AG08396 (cell line): ENCODE results near the gene MIDN.
"Not testable (repeated sequence)": the region's sequence is repeated elsewhere in the genome, so short reads cannot be mapped to it uniquely, and the experiment has no call there.

Source experiments
- DNase-seq: peaks from one replicate; pipeline ENCODE4 v3.0.0; 2012; ENCODE audit warnings: low spot score, mixed read lengths

Gene MIDN

DNA sequence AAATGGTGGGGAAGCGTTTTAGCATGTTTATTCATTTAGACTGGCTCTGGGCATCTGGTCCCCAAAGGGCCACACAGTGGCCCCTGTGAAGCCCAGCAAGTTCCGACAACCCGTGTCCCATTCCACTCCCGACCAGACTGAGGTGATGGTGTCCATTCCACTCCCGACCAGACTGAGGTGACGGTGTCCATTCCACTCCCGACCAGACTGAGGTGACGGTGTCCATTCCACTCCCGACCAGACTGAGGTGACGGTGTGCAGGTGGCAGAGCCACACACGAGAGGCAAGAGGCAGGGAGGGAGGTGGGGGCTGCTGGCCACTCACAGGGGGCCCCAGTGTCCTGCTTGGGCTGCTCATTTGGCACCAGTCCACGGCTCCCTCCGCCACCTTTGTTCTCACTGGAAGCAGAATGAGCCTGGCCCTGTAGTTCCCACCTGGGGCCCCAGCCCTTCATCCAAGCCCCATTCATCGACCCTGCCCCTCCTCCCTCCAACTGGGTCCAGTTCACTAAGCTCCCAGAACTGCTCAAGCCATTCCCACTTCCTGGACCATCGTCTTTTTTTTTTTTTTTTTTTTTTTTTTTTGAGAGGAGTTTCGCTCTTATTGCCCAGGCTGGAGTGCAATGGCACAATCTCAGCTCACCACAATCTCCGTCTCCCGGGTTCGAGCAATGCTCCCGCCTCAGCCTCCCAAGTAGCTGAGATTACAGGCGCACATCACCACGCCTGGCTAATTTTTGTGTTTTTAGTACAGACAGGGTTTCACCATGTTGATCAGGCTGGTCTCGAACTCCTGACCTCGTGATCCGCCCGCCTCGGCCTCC, 1.9 kb upstream of the MIDN start:
- DNase-seq, result not testable (repeated sequence)

DNA sequence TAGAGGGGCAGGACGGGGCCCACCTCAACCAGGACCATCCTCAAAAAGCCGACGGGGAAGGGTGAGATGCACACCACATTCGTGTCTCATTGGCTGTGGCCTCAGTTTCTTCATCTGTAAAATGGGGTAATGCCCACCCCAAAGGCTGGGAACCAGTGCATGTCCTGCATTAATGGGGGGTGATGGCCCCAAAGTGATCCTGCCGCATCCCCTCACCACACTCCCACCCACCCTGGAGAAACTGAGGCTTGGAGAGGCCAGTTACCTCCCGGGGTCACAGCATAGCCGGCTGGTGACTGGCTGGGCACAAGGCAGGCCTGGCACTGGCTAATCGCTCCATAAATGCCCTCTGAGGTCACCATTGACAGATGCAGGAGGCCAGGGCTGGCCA, 640 bp upstream of the MIDN start:
- no peak for DNase-seq

DNA sequence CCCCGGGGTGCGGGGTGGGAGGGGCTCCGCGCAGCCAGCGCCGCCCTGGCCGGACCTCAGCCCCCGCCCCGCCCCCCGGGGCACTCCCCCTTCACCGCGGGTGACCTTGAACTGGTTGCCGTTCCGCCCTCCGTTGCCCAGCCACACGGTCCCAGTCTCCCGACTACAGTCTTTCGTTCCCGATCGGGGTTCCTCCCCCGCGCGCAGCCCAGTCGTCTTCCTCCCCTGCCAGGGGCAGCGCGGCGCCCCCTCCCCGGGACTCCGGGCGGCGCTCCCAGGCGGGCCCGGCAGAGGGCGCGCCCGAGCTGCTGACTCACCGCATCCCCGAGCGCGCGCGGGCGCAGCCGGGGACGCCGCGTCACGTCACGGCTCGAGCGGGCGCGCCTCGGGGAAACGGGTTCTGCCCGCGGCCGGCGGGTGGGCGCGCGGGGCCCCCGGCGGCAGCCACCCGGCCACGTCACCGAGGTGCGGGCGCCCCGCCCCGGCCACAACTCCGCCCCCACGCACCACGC, 459 bp downstream of the MIDN start:
- peak; percentile 82 for DNase-seq

DNA sequence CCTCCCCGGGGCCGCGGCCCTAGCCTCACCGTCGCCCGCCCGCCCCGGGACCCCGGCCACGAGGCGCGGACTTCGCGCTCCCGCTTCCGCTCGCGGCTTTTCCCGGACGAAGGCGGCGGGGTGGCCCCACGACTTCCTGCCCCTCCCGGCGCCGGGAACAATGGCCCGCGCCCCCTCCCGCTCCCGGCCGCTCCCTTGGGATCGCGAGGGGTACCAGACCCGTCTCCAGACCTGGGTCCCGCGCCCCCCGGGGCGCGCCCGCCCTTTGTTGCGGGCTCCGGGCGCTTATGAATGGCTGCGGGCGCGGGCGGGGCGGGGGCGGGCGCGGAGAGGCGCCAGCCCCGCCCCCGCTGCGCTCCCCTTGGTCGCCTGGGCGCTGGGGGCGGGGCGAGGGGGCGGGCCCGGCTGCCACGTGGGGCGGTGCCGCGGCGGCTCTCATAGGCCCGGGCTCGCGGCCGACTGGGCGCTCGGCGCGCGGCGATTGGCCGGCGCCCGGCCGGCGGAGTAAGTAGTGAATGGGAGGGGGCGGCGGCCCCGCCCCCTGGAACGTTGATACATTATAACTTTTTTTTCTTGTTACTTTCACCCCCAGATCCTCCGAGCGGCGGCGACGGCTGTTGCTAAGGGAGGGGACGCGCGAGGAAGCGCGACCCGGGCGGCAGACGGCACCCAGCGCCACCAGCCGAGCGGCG, 1.1 kb downstream of the MIDN start:
- peak; percentile 95 for DNase-seq

DNA sequence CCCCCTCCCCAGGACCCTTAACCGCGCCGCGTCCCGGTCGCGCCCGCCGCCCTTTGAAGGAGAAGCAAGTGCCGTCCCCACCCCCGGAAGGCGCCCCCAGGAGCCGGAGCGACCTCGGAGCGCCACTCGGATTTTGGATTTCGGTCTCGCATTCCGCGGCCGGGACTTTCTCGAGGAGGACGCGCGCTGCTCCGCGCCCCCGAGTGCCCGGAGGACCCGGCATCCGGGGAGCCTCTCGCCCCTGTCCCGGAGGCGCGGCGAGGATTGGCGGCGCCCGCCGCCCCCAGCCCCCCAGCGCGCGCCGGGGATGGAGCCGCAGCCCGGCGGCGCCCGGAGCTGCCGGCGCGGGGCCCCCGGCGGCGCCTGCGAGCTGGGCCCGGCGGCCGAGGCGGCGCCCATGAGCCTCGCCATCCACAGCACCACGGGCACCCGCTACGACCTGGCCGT, 1.6 kb downstream of the MIDN start:
- DNase-seq, result no peak

DNA sequence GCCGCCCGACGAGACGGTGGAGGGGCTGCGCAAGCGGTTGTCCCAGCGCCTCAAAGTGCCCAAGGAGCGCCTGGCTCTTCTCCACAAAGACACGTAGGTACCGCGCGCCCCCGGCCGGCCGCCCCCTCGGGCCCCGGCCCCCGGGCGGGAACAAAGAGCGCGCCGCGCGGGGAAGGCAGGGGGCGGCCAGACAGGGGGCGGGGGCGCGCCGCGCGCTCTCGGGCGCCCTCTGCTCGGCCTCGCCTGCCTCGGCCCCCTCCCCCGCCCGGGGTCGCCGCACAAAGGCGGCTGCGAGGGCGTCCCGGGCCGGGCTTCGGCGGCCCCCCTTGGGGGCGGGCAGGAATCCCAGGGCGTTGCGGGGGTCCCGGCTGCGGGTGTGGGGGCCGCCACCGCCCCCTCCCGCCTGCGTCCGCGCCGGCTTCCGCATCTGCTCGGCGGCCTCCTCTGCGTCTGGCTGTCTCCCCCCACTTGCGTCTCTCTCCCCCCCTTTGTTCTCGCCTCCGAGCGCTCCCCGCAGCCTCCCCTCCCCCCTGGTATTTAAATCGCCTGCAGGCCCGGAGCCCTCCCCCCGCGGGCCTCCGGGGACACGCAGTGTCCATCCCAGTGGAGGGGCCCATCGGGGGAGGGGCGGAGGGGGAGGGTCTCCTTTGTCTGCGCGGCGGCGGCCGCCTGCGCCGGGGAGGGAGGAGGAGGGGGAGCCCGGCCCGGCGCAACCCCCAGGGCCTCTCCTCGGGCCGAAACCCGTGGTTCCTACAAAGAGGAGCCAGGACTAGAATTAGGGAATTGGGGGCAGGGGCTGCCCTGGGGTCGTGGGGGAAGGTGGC, 2.3 kb downstream of the MIDN start:
- DNase-seq, result no peak

DNA sequence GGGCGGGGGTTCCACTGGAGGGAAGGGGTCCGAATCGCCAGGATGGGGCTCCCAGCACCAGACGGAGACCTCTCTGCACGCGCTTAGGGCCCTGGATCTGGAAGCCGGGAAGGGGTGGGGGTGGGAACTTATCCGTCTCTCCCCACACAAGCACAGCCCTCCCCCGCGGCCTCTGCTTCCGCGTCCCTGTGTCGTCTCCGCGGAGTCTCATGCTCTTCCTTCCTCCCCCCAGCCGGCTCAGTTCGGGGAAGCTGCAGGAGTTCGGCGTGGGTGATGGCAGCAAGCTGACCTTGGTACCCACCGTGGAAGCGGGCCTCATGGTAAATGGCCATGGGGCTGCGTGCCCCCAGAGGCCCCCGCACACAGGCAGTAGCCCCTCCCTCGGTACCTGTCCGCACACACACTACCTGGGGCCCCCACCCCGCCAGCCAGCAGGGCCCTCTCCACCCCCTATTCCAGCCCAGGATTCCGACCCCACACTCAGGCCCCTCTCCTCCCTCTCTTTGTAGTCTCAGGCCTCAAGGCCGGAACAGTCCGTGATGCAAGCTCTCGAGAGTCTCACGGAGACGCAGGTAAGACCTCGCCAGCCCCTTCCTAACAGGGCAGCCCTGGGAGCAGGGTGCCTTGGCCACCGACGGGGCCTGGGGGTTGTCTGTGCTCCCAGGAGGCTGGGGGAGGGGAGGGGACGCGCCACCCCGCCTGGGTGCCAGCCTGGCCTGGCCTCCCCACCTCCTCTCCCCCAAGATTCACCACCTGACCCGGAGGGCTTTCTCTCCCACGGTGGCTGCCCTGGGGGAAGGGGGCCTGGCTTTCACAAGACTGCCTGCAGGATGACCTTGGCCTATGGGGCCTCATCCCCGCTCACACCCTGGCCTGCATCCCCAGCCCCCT, 3.2 kb downstream of the MIDN start:
- DNase-seq, result peak; percentile 55

DNA sequence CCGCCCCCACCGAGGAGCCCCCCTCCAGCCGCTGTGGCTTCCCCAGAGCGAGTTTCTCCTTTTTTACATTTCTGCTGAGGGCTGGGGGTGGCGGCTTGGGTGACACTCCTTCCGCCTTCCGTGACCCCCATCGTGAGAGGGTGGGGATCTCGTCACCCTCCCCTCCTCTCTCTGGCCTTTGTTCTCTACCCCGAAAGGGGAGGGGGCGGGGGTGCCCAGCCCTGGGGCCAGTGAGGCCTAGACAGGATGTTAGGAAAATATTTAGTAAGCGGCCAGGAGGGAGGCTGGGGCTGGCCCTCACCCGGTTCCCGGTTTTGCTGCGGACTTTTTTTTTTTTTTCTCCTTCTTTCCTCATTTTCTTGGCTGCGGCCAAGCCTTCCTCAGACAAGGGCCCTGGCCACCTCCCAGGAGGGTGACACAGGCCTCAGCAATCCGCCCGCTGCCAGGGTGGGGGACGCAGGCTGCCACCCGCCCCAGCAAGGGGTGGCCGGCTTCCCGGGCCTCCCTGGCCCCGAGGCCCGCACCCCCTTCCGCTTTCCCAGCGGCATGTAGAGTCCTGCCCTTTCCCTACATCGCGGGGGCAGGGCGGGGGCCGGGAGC, 3.9 kb downstream of the MIDN start:
- DNase-seq, result peak; percentile 85

DNA sequence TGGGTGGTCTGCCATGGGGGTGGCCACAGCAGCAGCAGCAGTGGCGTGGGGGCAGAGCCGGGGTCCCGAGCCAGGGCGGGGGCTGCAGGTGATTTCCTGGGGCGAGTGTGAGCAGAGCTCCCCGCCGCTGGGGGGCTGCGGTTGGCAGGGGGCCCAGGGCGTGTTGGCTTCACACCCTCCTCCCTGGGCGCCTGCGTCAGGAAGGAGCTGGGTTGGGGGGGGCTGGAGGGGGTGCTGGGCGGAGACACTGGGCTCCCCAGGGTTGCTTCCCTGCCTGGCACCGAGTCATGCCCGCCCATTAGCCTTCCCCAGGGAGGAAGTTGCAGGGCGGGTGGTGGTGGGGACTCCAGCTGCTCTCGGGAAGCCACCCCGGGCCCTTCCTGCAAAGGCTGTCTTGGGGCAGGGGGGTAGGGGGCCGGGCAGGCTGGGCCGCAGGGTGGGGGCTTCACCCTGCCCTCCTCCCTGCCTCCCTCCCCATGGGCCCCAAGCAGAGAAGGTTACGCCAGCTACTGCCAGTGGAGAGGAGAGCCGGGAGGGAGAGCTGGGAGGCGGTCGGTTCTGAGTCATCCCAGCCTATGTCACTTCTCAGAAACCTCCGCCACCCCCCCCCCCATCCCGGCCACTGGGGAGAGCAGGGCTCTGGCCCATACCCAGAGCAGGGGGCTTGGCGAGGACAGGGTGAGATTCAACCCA, 4.6 kb downstream of the MIDN start:
- peak; percentile 87 for DNase-seq

DNA sequence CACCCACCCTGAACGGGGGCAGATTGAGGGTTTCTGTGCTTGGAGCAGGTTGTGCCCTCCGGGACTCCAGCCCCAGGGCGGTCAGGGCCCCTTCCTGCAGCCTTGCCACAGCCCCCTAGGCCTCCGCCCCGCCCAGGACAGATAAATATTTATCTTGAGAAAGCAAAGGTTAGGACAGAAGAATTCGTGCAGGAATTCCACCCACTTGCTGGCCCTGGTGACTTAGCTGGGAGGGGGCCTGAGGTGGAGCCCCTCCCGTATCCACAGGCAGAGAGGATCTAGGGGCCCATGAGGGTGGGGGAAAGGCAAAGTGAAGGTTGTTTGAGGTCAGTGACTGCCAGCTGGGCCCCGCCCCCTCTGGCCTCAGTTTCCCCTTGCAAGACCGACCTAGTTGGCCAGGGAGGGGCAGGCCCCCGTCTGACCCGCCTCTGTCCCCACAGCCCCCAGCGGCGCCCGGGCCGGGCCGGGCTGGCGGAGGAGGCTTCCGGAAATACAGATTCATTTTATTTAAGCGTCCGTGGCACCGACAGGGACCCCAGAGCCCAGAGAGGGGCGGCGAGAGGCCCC, 5.2 kb downstream of the MIDN start:
- DNase-seq, result no peak

DNA sequence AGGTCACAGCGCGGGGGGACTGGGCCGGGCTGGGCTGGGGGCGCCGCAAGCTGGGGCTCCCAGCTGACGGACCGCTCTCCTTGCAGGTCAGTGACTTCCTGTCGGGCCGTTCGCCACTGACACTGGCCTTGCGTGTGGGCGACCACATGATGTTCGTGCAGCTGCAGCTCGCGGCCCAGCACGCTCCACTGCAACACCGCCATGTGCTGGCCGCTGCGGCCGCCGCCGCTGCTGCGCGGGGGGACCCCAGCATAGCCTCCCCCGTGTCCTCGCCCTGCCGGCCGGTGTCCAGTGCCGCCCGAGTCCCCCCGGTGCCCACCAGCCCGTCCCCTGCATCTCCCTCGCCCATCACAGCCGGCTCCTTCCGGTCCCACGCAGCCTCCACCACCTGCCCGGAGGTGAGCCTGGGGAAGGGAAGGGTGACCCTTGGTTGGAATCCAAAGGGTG, 5.7 kb downstream of the MIDN start:
- no peak for DNase-seq

DNA sequence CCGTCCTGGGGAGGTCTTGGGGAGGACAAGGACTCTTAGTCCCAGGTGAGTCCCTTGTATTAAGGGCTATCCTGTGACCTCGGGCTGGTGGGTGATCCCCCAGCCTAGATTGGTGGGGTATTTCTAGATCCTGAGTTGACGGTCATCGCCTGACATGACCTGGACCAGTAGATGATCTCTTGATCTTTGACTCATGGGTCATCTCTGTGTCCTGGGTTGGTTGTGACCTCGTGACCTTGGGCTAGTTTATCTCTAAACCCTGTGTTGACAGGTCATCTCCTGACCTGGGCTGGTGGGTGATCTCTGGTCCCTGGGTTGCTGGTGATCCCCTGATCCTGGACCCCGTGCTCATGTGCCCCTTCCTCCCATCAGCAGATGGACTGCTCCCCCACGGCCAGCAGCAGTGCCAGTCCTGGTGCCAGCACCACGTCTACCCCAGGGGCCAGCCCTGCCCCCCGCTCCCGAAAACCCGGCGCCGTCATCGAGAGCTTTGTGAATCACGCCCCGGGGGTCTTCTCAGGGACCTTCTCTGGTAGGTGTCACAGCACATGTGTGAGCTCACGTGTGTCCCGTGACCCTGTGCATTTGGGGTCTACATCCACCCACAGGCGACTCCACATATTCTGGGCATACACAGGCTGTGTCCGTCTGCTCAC, 6.3 kb downstream of the MIDN start:
- no peak for DNase-seq

DNA sequence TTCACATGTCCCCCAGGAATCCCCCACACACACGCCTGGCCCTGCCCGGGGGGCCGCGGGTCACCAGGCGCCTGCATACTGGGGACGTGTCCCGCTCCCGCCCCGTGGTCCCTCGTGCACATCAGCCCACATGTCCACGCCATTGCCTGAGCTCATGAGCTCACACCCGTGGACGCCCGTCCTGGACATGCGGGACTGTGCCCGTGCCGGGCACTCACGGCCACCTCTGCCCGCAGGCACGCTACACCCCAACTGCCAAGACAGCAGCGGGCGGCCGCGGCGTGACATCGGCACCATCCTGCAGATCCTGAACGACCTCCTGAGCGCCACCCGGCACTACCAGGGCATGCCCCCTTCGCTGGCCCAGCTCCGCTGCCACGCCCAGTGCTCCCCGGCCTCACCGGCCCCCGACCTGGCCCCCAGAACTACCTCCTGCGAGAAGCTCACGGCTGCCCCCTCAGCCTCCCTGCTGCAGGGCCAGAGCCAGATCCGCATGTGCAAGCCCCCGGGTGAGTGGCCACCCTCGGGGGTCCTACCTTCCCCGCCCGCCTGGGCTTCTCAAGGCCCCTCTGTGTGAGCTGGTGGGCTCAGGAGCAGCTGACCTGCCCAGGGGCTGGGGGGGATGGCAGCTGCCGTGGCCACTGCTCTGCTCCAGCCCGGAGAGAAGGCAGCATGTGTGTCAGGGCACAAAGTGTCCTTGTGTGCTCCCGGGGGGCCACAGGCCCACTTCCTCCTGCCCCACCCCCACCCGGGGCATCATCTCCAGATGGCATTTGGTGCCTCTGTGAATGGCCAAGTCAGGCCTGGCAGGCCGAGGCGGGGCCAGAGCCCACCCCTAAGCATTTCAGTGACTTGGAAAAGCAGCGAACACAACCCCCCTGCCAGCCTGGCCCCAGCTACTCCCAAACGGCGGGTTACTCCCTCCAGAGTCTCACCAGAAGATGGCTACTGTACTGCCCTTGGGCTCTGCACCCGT, 7.1 kb downstream of the MIDN start:
- DNase-seq, result no peak

DNA sequence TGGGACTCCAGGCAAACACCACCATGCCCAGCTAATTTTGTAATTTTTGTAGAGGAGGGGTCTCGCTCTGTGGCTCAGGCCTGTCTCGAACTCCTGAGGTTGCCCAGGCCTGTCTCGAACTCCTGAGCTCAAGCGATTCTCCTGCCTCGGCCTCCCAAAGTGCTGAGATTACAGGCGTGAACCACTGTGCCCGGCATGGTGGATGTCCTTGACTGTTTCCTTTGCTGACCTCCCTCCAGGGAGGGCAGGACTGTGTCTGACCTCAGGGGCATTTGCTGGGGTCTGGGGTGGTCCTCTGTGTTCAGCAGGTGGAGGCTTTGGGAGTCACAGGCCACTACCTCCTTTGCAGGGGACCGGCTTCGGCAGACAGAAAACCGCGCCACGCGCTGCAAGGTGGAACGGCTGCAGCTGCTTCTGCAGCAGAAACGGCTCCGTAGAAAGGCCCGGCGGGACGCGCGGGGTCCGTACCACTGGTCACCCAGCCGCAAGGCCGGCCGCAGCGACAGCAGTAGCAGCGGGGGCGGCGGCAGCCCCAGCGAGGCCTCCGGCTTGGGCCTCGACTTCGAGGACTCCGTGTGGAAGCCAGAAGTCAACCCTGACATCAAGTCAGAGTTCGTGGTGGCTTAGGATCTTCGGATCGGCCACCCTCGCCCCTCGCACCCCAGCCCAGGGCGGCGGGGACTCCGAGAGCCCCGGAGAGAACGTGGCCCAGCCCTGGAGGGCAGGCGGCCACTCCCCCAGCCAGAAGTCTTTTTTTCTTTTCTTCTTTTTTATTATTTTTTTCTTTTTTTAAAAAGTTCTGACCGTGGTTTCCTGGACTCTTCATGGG, 8.5 kb downstream of the MIDN start:
- DNase-seq, result no peak

DNA sequence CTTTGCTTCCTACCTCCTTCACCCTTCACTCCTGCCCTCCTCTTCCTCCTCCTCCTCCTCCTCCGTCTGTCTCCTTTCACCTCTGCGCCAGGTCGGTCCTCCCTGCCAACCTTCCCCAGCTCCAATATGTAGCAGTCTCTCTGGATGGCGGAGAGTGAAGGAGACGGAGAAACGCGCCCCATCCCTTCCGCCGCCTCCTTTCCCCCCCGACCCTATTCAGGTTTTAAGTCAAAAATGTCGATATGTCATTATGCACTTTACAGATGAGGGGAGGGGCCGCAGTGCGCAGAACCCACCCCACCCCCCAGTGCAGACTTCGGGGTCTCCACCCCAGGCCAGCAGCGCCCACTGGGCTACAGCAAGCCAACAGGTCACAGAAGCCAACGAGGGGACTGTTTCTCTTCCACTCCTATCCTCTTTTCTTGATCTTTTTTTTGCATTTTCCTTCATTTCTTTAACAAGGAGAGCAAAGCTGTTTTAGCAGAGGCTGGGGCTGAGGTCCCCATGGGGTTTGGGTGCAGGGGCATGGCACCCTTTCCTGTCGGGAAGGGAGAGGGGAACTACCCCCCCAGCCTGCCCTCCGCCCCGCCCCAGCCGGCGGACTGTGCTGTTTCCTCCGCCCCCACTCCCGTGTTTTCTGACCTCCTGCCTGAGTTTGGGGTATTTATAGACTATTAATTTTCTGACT, 9.2 kb downstream of the MIDN start:
- DNase-seq, result no peak

DNA sequence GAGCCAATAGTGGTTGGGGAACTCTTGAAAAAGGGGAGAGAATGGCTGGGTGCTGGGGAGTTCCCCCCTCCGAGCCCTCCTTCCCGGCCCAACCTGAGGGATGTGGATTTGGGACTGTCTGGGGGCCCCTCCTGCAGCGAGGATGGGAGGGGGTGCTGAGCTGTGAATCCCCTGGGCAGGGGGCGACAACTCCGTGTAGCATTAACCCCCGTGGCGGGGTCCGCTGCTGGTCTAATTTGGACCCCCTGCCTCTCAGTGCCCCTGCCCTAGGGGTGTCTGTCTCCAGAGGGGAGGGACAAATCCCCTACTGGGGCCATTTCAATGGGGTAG, 9.7 kb downstream of the MIDN start:
- DNase-seq, result no peak

DNA sequence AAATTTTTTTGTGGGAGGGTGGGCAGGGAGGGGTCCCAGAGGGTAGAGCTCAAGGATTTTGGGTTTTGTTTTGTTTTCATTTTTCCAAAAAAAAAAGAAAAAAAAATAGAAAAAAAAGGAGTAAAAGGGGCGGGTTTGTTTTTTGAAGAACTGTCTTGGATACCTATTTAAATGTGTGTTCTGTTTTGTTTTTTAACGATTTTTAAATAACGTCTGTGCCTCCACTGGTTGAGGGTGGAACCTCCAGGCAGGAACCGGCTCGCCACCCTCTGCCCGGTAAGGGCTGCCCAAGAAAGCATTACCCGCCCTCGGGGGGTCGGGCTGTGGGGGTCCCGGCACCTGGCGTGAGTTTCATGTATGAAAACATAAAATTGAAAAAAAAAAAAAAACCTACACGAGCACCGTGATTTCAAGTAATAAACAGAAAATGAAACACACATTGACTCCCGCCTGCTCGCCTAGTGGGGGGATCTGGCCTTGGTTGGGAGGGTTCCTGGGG, 10.4 kb downstream of the MIDN start:
- DNase-seq, result no peak
